Measurements from ENCODE around the gene TGFBR3.
A peak's percentile ranks its signal among the peaks of the same experiment; 100 is the strongest.

TGFBR3 gene

GRCh38 chr1:91707114-91707889 is 178.6 kb downstream of the TGFBR3 start:
- DNase-seq, result no peak

- DNase-seq, result no peak
Observed at GRCh38 chr1:91706140-91706957, 179.6 kb downstream of the TGFBR3 start.

GRCh38 chr1:91704746-91705145 is 181.2 kb downstream of the TGFBR3 start:
- DNase-seq, result no peak

- DNase-seq, result no peak
Observed at GRCh38 chr1:91703095-91703494, 182.9 kb downstream of the TGFBR3 start.

GRCh38 chr1:91701472-91701869 is 184.5 kb downstream of the TGFBR3 start:
- DNase-seq, result no peak

GRCh38 chr1:91700771-91701471 is 185.0 kb downstream of the TGFBR3 start:
- no peak for DNase-seq

- no peak for DNase-seq
Observed at GRCh38 chr1:91700332-91700731, 185.6 kb downstream of the TGFBR3 start.

- no peak for DNase-seq
Observed at GRCh38 chr1:91699339-91699974, 186.5 kb downstream of the TGFBR3 start.

- DNase-seq, result no peak
Observed at GRCh38 chr1:91697861-91698260, 188.1 kb downstream of the TGFBR3 start.

- no peak for DNase-seq
Observed at GRCh38 chr1:91697416-91697815, 188.5 kb downstream of the TGFBR3 start.

GRCh38 chr1:91696321-91696720 is 189.6 kb downstream of the TGFBR3 start:
- no peak for DNase-seq

GRCh38 chr1:91693557-91693956 is 192.4 kb downstream of the TGFBR3 start:
- DNase-seq, result no peak

GRCh38 chr1:91691525-91691924 is 194.4 kb downstream of the TGFBR3 start:
- no peak for DNase-seq

GRCh38 chr1:91689641-91690481 is 196.1 kb downstream of the TGFBR3 start:
- no peak for DNase-seq

- DNase-seq, result no peak
Observed at GRCh38 chr1:91687452-91687851, 198.5 kb downstream of the TGFBR3 start.

GRCh38 chr1:91685994-91686393 is 200.0 kb downstream of the TGFBR3 start:
- no peak for DNase-seq

- DNase-seq, result peak; percentile 60
Observed at GRCh38 chr1:91684481-91685196, 201.3 kb downstream of the TGFBR3 start.

GRCh38 chr1:91683598-91683951 is 202.4 kb downstream of the TGFBR3 start:
- DNase-seq, result no peak

GRCh38 chr1:91682882-91683597 is 202.9 kb downstream of the TGFBR3 start:
- no peak for DNase-seq

GRCh38 chr1:91680556-91681155 is 205.3 kb downstream of the TGFBR3 start:
- DNase-seq, result no peak
